ENCODE results near the gene KCND1. TPM values are rescaled to one million over a fixed set of nuclear protein-coding genes. Genes with fewer than 3 reads are reported as not detected.
A peak's percentile ranks its signal among the peaks of the same experiment; 100 is the strongest.

KCND1 gene
- total and polyA plus RNA-seq, 2 experiments from 2014 or later: 2.7 to 5.6 TPM

DNA sequence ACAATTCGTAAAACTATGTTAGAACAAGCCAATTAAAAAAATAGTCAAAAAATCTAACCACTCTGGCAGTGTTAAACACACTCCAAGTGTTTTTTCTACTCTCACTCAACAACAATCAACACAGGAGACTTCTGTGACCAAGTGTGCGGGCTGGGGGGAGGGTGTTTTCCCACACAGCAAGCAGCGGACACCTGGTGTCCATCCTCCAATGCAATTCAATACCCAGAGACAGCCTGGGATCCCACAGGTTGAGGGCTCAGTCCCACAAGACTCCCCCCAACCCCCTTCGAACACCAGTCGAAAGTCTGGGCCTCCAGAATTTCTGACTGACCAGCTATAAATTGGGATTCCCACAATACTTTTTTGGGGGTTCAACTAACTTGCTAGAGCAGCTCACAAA, 44.5 kb downstream of the KCND1 start:
- H3K27me3 ChIP-seq (ENCODE audit: insufficient read depth): no peaks in the 10 kb centered on the region
- Mint-ChIP-seq H3K36me3 (ENCODE audit: low read depth) (peaks cover 67% of the 10 kb centered on the region), H3K4me3 (peak overlapping the region; percentile 61), H3K4me1 (peaks cover 31% of the 10 kb centered on the region), H3K27ac (peak overlapping the region; percentile 98), H3K27me3 (ENCODE audit: insufficient read depth, low read depth, poor library complexity) (peaks cover 15% of the 10 kb centered on the region), H3K9me3 (no peaks in the 10 kb centered on the region)
- no peaks in the 10 kb centered on the region for H4K20me1 ChIP-seq (replicated peaks; ENCODE audit: insufficient read depth)
- no peaks in the 10 kb centered on the region for H3K9me2 ChIP-seq (ENCODE audit: insufficient read depth)
- H3F3A ChIP-seq (replicated peaks; ENCODE audit: low read depth): no peaks in the 10 kb centered on the region
- H3K4me3 ChIP-seq: peak overlapping the region; percentile 35
- peaks cover 5% of the 10 kb centered on the region for H3K4me1 ChIP-seq (ENCODE audit: insufficient read depth)
- H3K4me2 ChIP-seq: peak overlapping the region; percentile 58
- H2AFZ ChIP-seq: no peak overlapping the region
- peak overlapping the region; percentile 92 for H3K27ac ChIP-seq (ENCODE audit: low read depth)
- DNase-seq (ENCODE audit: low spot score) (peak; percentile 74), ATAC-seq (peak; percentile 88)
- H3K79me2 ChIP-seq (replicated peaks; ENCODE audit: insufficient read depth): peaks cover 19% of the 10 kb centered on the region
- TF ChIP-seq ETS1 (IDR thresholded peaks at IDR 0.05) (no peak), ZNF462 (CRISPR knock-in tag; IDR thresholded peaks at IDR 0.05) (no peak), CREB1 (CRISPR knock-in tag; IDR thresholded peaks at IDR 0.05; ENCODE audit: low read depth) (no peak), REST (IDR thresholded peaks at IDR 0.05; ENCODE audit: unreplicated experiment) (no peak), NANOG (IDR thresholded peaks at IDR 0.05; ENCODE audit: borderline replicate concordance) (no peak), ZNF114 (CRISPR knock-in tag; IDR thresholded peaks at IDR 0.05) (no peak), JUNB (IDR thresholded peaks at IDR 0.05; ENCODE audit: unreplicated experiment) (no peak), EZH2 (IDR thresholded peaks at IDR 0.05; ENCODE audit: low read depth, unreplicated experiment) (no peak), EZH2phosphoT487 (IDR thresholded peaks at IDR 0.05; ENCODE audit: unreplicated experiment) (no peak), POLR2AphosphoS5 (IDR thresholded peaks at IDR 0.05; ENCODE audit: low read depth) (no peak), ZNF331 (CRISPR knock-in tag; IDR thresholded peaks at IDR 0.05; ENCODE audit: low read depth) (no peak), STAT1 (IDR thresholded peaks at IDR 0.05; ENCODE audit: unreplicated experiment) (no peak)
- TF ChIP-seq, protein P1, sequence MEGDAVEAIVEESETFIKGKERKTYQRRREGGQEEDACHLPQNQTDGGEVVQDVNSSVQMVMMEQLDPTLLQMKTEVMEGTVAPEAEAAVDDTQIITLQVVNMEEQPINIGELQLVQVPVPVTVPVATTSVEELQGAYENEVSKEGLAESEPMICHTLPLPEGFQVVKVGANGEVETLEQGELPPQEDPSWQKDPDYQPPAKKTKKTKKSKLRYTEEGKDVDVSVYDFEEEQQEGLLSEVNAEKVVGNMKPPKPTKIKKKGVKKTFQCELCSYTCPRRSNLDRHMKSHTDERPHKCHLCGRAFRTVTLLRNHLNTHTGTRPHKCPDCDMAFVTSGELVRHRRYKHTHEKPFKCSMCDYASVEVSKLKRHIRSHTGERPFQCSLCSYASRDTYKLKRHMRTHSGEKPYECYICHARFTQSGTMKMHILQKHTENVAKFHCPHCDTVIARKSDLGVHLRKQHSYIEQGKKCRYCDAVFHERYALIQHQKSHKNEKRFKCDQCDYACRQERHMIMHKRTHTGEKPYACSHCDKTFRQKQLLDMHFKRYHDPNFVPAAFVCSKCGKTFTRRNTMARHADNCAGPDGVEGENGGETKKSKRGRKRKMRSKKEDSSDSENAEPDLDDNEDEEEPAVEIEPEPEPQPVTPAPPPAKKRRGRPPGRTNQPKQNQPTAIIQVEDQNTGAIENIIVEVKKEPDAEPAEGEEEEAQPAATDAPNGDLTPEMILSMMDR (conservative IDR thresholded peaks at IDR 0.05; ENCODE audit: low read depth in 2 of 2): no peak
- H3K36me3 ChIP-seq (ENCODE audit: insufficient read depth): no peaks in the 10 kb centered on the region
